Colonic mucosa (tissue), 4 donors: ENCODE measurements around the gene SLC38A7. TPM values are rescaled to one million over a fixed set of nuclear protein-coding genes. Genes with fewer than 3 reads are reported as not detected.
"Not testable (repeated sequence)": the region's sequence is repeated elsewhere in the genome, so short reads cannot be mapped to it uniquely, and the experiment has no call there.

ENCODE experiments used
- DNase-seq: peaks from one replicate; pipeline ENCODE4 v3.0.0-alpha.2; 2020
- H3K27ac ChIP-seq: fragments of 200-600 bp; one replicate; pipeline ENCODE4 v1.8.0; 2021
- H3K27me3 ChIP-seq: fragments of 200-600 bp; one replicate; pipeline ENCODE4 v1.8.0; 2021
- H3K36me3 ChIP-seq: fragments of 200-600 bp; one replicate; pipeline ENCODE4 v1.8.0; 2021
- H3K4me1 ChIP-seq: fragments of 200-600 bp; one replicate; pipeline ENCODE4 v1.8.0; 2021; ENCODE audit warnings: mild to moderate bottlenecking
- H3K4me3 ChIP-seq: fragments of 200-600 bp; one replicate; pipeline ENCODE4 v1.8.0; 2021
- H3K9ac ChIP-seq, 2 donors: one replicate each; pipeline ENCODE4 v1.7.0; 2013; ENCODE audit warnings: control low read depth in 2 of 2, low read depth in 2 of 2, low read length in 2 of 2
- H3K9me3 ChIP-seq: fragments of 200-600 bp; one replicate; pipeline ENCODE4 v1.8.0; 2021
- CTCF ChIP-seq: fragments of 200-600 bp; IDR thresholded peaks from one replicate; pipeline ENCODE4 v1.8.0; 2022; ENCODE audit warnings: antibody characterized with exemption, mild to moderate bottlenecking
- intact Hi-C: fragments of 100-400 bp; cut with DNase I; formaldehyde crosslinking; loops from one replicate; pipeline ENCODE4 v1.14.1; 2022
- total RNA-seq, 2 donors: library from RNA; stranded (reverse); fragmentation: NEBNext Ultra II Directional in 1 of 2; extraction: Animal tissue kit (Norgen Biotek cat#: 25700) in 1 of 2; gene quantifications; one replicate each; pipeline ENCODE4 v1.2.1, GENCODE V29; 2021
- donor health status: healthy.
- donor health status: DM: no; HTN: no; CAD: no.
- donor health status: DM: no; HTN: no; CAD: no.

Gene SLC38A7
- total RNA-seq, 2 donors from 2014 or later = 10.8 to 15.5 TPM

GRCh38 chr16:58639836-58640235, 44.7 kb downstream of the SLC38A7 start:
- DNase-seq = no peak
- no peak overlapping the region for H3K4me3 ChIP-seq
- H3K9ac ChIP-seq = no peak overlapping the region
- no peak for TF ChIP-seq CTCF
- no peak overlapping the region for H3K27ac ChIP-seq
- no peaks in the 10 kb centered on the region for H3K27me3 ChIP-seq
- intact Hi-C loops = no loop called here
- H3K36me3 ChIP-seq = no peaks in the 10 kb centered on the region
- no peaks in the 10 kb centered on the region for H3K9me3 ChIP-seq
- no peaks in the 10 kb centered on the region for H3K4me1 ChIP-seq

- DNase-seq = no peak
- TF ChIP-seq CTCF = no peak
- Histone ChIP-seq H3K9me3 (no peaks in the 10 kb centered on the region), H3K4me3 (no peak overlapping the region), H3K4me1 (no peaks in the 10 kb centered on the region), H3K27ac (no peak overlapping the region), H3K36me3 (no peaks in the 10 kb centered on the region), H3K27me3 (no peaks in the 10 kb centered on the region), H3K9ac (no peak overlapping the region)
- intact Hi-C loops = no loop called here
Measured at GRCh38 chr16:58639230-58639629, 45.3 kb downstream of the SLC38A7 start.

GRCh38 chr16:58638148-58639036, 46.2 kb downstream of the SLC38A7 start:
- Histone ChIP-seq H3K27me3 (no peaks in the 10 kb centered on the region), H3K4me1 (no peaks in the 10 kb centered on the region), H3K9ac (no peak overlapping the region), H3K27ac (no peak overlapping the region), H3K9me3 (no peaks in the 10 kb centered on the region), H3K36me3 (no peaks in the 10 kb centered on the region), H3K4me3 (no peak overlapping the region)
- intact Hi-C loops = no loop called here
- no peak for DNase-seq
- no peak for TF ChIP-seq CTCF

GRCh38 chr16:58637021-58637420, 47.5 kb downstream of the SLC38A7 start:
- DNase-seq, H3K4me3 ChIP-seq, H3K4me1 ChIP-seq, H3K27me3 ChIP-seq, H3K36me3 ChIP-seq, H3K9ac ChIP-seq, H3K9me3 ChIP-seq, H3K27ac ChIP-seq, intact Hi-C loops: not testable (repeated sequence)

GRCh38 chr16:58636466-58636865, 48.1 kb downstream of the SLC38A7 start:
- no peaks in the 10 kb centered on the region for H3K9me3 ChIP-seq
- DNase-seq = no peak
- no peaks in the 10 kb centered on the region for H3K27me3 ChIP-seq

More at GRCh38 chr16:58636466-58636865, 48.1 kb downstream of the SLC38A7 start:
- Histone ChIP-seq H3K36me3 (no peaks in the 10 kb centered on the region), H3K4me3 (no peak overlapping the region), H3K4me1 (no peaks in the 10 kb centered on the region), H3K9ac (no peak overlapping the region), H3K27ac (no peak overlapping the region)
- intact Hi-C loops = no loop called here
- no peak for TF ChIP-seq CTCF
